Immature natural killer cell (primary cell): ENCODE data around the gene ITGA2. TPM values are rescaled to one million over a fixed set of nuclear protein-coding genes. Genes with fewer than 3 reads are reported as not detected.
"Not testable (repeated sequence)": the region's sequence is repeated elsewhere in the genome, so short reads cannot be mapped to it uniquely, and the experiment has no call there.

Experiments used
- DNase-seq, 3 donors: peaks; one replicate each; pipeline ENCODE4 v3.0.0; 2022; ENCODE audit warnings: mixed read lengths in 1 of 3
- H3K27ac Mint-ChIP-seq, 6 donors: one replicate each; pipeline ENCODE4 v1.8.0; 2020; ENCODE audit warnings: mixed read lengths in 6 of 6, mild to moderate bottlenecking in 5 of 6, inconsistent platforms in 4 of 6, moderate library complexity in 3 of 6
- H3K27me3 Mint-ChIP-seq, 3 donors: one replicate each; pipeline ENCODE4 v1.8.0; 2020 to 2021; ENCODE audit warnings: low read depth in 3 of 3, mild to moderate bottlenecking in 3 of 3, mixed read lengths in 3 of 3, moderate library complexity in 3 of 3, inconsistent platforms in 1 of 3
- H3K36me3 Mint-ChIP-seq, 3 donors: one replicate each; pipeline ENCODE4 v1.8.0; 2020; ENCODE audit warnings: mixed read lengths in 3 of 3, inconsistent platforms in 2 of 3, mild to moderate bottlenecking in 2 of 3
- H3K4me1 Mint-ChIP-seq, 2 donors: one replicate each; pipeline ENCODE4 v1.8.0; 2020; ENCODE audit warnings: inconsistent platforms in 2 of 2, mild to moderate bottlenecking in 2 of 2, mixed read lengths in 2 of 2, moderate library complexity in 1 of 2
- H3K4me3 Mint-ChIP-seq, 5 donors: one replicate each; pipeline ENCODE4 v1.8.0; 2020; ENCODE audit warnings: mild to moderate bottlenecking in 5 of 5, mixed read lengths in 5 of 5, inconsistent platforms in 3 of 5, moderate library complexity in 3 of 5
- H3K9me3 Mint-ChIP-seq, 6 donors: one replicate each; pipeline ENCODE4 v1.8.0; 2020; ENCODE audit warnings: mild to moderate bottlenecking in 6 of 6, mixed read lengths in 6 of 6, inconsistent platforms in 4 of 6, moderate library complexity in 3 of 6
- polyA plus RNA-seq, 3 donors: library from polyadenylated mRNA; unstranded; fragments of 300-500 nt; fragmentation: Illumina TruSeq; gene quantifications; one replicate each; pipeline ENCODE4 v1.2.3, GENCODE V29; 2021

The ITGA2 gene
- polyA plus RNA-seq, 3 donors from 2014 or later = not detected

DNA sequence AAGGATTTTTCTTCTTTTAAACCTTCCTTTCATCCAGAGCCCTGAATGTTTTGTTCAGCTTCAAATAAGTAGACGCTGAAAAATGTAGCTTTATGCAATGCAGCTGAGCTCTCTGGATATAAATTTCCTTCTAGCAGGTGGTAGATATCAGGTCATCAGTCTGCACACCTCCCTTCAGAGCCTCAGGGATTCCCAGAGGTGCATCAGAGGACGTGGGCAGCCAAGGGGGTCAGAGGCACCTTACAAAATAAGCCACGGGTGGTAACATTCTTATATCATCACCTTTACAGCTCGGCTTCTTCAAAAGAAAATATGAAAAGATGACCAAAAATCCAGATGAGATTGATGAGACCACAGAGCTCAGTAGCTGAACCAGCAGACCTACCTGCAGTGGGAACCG lies 101.1 kb downstream of the ITGA2 start:
- Mint-ChIP-seq H3K36me3 (no peaks in the 10 kb centered on the region), H3K27ac (no peak overlapping the region), H3K4me3 (no peak overlapping the region), H3K4me1 (no peaks in the 10 kb centered on the region), H3K27me3 (peaks cover 0 to 4% (median 2%) of the 10 kb centered on the region in 3 donors), H3K9me3 (no peaks in the 10 kb centered on the region)
- DNase-seq = no peak

DNA sequence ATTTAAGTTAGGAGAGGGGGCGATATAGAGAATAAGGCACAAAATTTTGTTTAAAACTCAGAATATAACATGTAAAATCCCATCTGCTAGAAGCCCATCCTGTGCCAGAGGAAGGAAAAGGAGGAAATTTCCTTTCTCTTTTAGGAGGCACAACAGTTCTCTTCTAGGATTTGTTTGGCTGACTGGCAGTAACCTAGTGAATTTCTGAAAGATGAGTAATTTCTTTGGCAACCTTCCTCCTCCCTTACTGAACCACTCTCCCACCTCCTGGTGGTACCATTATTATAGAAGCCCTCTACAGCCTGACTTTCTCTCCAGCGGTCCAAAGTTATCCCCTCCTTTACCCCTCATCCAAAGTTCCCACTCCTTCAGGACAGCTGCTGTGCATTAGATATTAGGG lies 102.1 kb downstream of the ITGA2 start:
- no peak overlapping the region for H3K4me3 Mint-ChIP-seq
- H3K27ac Mint-ChIP-seq = peak overlapping the region in 1 of 6 donors; percentile 37
- H3K9me3 Mint-ChIP-seq = no peaks in the 10 kb centered on the region
- peaks cover 0 to 4% (median 2%) of the 10 kb centered on the region in 3 donors for H3K27me3 Mint-ChIP-seq
- H3K36me3 Mint-ChIP-seq = peaks cover 0 to 2% (median 0%) of the 10 kb centered on the region in 3 donors
- no peak for DNase-seq
- no peaks in the 10 kb centered on the region for H3K4me1 Mint-ChIP-seq

DNA sequence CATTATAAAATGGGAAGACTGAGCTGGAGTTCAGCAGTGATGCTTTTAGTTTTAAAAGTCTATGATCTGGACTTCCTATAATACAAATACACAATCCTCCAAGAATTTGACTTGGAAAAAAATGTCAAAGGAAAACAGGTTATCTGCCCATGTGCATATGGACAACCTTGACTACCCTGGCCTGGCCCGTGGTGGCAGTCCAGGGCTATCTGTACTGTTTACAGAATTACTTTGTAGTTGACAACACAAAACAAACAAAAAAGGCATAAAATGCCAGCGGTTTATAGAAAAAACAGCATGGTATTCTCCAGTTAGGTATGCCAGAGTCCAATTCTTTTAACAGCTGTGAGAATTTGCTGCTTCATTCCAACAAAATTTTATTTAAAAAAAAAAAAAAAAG lies 103.1 kb downstream of the ITGA2 start:
- H3K4me3 Mint-ChIP-seq = no peak overlapping the region
- H3K27me3 Mint-ChIP-seq = peaks cover 0 to 2% (median 0%) of the 10 kb centered on the region in 3 donors
- H3K9me3 Mint-ChIP-seq = no peaks in the 10 kb centered on the region
- DNase-seq = no peak
- H3K36me3 Mint-ChIP-seq = peaks cover 0 to 3% (median 0%) of the 10 kb centered on the region in 3 donors
- no peaks in the 10 kb centered on the region for H3K4me1 Mint-ChIP-seq
- H3K27ac Mint-ChIP-seq = no peak overlapping the region

DNA sequence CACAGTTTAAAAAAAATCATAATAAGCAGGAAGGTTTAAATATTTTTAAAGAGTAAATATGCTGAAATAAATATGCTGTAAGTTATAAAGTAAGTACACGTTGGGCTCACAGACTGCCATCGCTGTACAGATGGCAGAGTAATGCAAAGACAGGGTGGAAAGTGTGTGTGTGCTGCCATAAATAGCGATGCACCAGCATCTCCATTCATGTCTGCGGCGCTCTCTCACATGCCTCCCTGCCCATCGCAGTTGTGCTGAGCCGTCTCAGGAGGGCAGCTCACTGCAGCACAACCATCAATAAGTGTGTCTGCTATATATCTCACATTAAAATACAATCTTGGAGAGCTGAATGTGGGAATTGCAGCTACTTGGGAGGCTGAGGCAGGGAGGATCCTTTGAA lies 106.1 kb downstream of the ITGA2 start:
- H3K9me3 Mint-ChIP-seq = no peaks in the 10 kb centered on the region
- no peak overlapping the region for H3K27ac Mint-ChIP-seq
- no peak for DNase-seq
- no peaks in the 10 kb centered on the region for H3K27me3 Mint-ChIP-seq
- H3K36me3 Mint-ChIP-seq = peaks cover 15 to 29% (median 17%) of the 10 kb centered on the region in 3 donors
- no peak overlapping the region for H3K4me3 Mint-ChIP-seq
- no peaks in the 10 kb centered on the region for H3K4me1 Mint-ChIP-seq

DNA sequence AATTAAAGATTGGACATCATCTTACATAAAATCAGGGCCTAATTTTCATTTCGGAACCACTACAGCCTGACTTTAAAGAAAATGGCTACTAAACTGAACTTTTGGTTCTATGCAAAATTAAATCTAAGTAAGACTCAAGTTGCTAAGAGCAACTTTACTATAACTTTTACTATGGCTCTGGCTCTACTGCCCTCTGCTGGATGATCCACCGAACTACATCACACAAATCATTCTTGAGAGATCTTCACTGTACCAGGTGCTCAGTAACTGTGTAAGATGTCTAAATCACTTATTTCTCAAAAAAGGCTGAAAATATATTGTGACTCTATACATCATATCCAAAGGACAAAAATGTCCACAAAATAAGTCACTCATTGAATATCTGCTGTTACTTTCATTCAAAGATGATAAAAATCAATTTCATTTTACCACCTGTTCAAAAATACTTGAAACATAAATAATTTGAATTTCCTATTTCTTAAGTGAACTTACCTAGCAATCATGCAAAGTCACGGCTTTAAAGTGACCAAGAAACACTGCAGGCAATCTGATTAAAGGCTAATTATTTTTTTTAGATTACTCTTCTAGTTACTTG lies 106.9 kb downstream of the ITGA2 start:
- Mint-ChIP-seq H3K36me3 (peaks cover 15 to 32% (median 17%) of the 10 kb centered on the region in 3 donors), H3K9me3 (no peaks in the 10 kb centered on the region), H3K4me1 (no peaks in the 10 kb centered on the region), H3K27ac (no peak overlapping the region), H3K27me3 (no peaks in the 10 kb centered on the region), H3K4me3 (no peak overlapping the region)
- peak; percentile 41 to 48 (median 43) for DNase-seq

DNA sequence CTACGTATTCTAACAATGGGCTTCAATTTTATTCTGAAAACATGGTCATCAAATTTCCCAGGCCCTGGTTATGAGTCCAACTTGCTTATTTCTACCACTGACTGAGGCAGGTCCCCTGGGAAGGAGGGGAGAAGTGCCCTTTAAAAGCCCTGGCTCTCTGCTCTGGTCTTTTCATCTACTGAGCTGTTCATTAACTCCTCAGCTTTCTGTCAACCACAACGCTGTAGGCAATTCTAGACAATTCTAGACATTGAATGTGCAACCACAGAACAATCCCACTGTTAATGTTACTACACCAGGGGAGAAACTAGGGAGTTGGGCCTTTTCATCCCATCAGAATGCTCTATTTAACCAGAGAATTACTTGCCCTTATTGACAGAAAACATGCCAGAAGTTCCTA lies 110.4 kb downstream of the ITGA2 start:
- Mint-ChIP-seq H3K36me3 (peaks cover 22 to 41% (median 24%) of the 10 kb centered on the region in 3 donors), H3K9me3 (no peaks in the 10 kb centered on the region), H3K4me3 (no peak overlapping the region), H3K27ac (no peak overlapping the region), H3K27me3 (no peaks in the 10 kb centered on the region), H3K4me1 (no peaks in the 10 kb centered on the region)
- no peak for DNase-seq

DNA sequence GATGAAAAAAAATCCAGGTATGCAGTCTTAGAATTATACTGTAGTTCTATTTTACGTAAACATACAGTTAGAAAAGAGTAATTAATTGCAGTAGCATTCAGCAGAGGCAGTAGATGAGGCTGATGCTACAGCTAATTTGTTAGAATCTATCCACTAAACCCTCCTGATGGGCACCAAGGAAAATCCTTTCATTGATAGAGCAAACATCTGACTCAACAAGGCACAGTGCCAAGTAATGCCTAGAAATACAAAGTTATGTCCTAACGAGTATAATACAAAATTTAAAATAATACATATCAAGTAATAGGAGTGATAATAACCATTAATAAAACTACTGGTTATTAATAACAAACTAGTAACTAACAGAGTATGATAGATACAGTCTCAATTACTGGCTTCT lies 111.5 kb downstream of the ITGA2 start:
- peaks cover 22 to 43% (median 24%) of the 10 kb centered on the region in 3 donors for H3K36me3 Mint-ChIP-seq
- no peak overlapping the region for H3K4me3 Mint-ChIP-seq
- H3K27ac Mint-ChIP-seq = no peak overlapping the region
- DNase-seq = no peak
- no peaks in the 10 kb centered on the region for H3K27me3 Mint-ChIP-seq
- no peaks in the 10 kb centered on the region for H3K9me3 Mint-ChIP-seq
- peaks cover 3 to 8% of the 10 kb centered on the region in 2 donors for H3K4me1 Mint-ChIP-seq

DNA sequence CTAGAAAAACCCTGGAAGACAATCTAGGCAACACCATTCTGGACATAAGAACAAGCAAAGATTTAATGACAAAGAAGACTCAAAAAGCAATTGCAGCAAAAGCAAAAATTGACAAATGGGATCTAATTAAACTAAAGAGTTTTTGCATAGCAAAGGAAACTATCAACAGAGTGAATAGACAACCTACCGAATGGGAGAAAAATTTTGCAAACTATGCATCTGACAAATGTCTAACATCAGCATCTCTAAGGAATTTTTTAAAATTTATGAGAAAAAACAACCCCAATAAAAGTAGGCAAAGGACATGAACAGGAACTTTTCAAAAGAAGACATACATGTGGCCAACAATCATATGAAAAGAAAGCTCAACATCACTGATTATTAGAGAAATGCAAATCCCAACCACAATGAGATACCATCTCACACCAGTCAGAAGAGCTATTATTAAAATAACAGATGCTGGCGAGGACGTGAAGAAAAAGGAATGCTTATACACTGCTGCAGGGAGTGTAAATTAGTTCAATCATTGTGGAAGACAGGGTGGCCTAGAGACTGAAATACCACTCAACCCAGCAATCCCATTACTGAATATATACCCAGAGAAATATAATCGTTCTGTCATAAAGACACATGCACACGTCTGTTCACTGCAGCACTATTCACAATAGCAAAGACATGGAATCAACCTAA lies 116.6 kb downstream of the ITGA2 start:
- peaks cover 7 to 22% (median 7%) of the 10 kb centered on the region in 3 donors for H3K36me3 Mint-ChIP-seq
- H3K27me3 Mint-ChIP-seq = peaks cover 0 to 1% (median 0%) of the 10 kb centered on the region in 3 donors
- DNase-seq = no peak
- H3K4me3 Mint-ChIP-seq = no peak overlapping the region
- H3K4me1 Mint-ChIP-seq = peaks cover 25 to 54% of the 10 kb centered on the region in 2 donors
- H3K27ac Mint-ChIP-seq = no peak overlapping the region
- H3K9me3 Mint-ChIP-seq = no peaks in the 10 kb centered on the region

DNA sequence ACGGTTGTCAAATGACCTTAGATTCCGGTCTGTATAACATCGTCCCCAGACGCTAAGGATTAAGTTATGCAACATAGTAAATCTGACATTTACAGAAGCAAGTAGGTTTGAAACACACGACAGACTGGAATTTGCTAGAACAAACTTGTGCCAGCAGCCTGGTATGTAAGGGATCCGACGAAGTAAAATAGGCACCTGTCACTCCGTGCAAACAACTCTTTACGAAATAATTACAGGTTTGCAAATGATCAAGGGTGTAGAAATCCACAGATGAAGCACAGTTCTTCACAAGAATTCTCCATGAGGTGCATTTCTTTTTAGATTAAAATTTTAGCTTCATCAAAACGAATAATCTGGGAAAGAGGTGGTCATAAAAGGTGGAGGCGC lies 119.9 kb downstream of the ITGA2 start:
- peaks cover 0 to 1% (median 0%) of the 10 kb centered on the region in 3 donors for H3K27me3 Mint-ChIP-seq
- no peak for DNase-seq
- H3K36me3 Mint-ChIP-seq = peaks cover 0 to 11% (median 0%) of the 10 kb centered on the region in 3 donors
- H3K9me3 Mint-ChIP-seq = no peaks in the 10 kb centered on the region
- peak overlapping the region; percentile 77 to 95 (median 88) for H3K27ac Mint-ChIP-seq
- H3K4me1 Mint-ChIP-seq = peaks cover 27 to 55% of the 10 kb centered on the region in 2 donors
- peak overlapping the region; percentile 90 to 97 (median 95) for H3K4me3 Mint-ChIP-seq

DNA sequence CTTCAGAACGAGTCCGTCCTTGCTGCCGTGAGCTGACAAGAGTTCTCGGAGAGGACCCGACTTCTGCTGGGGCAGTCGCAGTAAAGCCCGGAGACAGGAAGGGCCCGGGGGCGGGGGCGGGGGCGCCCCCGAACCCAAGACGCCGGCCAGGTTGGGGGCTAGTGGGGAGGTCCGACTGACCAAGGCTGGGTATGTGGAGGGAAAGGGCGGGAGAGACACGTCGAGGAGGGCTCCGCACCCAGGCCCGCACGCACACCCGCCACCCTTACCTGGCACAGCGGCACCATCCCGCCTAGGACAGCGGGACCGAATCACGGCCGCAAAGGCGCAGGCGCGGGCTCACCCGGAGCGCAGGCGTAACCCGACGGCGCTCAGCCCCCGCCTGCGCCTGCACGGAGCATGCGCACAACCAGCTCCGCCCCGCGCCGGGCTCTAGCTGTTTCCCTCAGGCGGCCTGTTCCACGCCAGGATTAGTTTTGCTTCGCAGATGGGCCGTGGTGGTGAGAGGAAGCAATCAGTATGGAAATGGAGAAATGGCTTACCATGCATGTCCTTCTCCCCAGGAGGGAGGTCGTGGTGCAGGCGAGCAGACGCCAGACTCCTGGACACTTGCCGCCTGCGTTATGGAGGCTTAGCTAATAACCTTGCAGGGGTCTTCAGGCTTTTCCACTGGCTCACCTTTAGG lies 120.4 kb downstream of the ITGA2 start, which contains the start of gene MOCS2:
Gene MOCS2 (minus strand): TSS at position 315 of the 685 bp plus-strand sequence. CDS start 2,583 bp downstream, outside the sequence.
- Mint-ChIP-seq H3K27me3 (peaks cover 0 to 1% (median 0%) of the 10 kb centered on the region in 3 donors), H3K4me3 (peak within 1 kb of the TSS; percentile 90 to 97 (median 95)), H3K36me3 (peaks cover 0 to 11% (median 0%) of the 10 kb centered on the region in 3 donors), H3K4me1 (peaks cover 27 to 55% of the 10 kb centered on the region in 2 donors), H3K9me3 (no peaks in the 10 kb centered on the region), H3K27ac (peak within 1 kb of the TSS; percentile 77 to 95 (median 91))
- peak; percentile 88 to 91 (median 91) for DNase-seq

DNA sequence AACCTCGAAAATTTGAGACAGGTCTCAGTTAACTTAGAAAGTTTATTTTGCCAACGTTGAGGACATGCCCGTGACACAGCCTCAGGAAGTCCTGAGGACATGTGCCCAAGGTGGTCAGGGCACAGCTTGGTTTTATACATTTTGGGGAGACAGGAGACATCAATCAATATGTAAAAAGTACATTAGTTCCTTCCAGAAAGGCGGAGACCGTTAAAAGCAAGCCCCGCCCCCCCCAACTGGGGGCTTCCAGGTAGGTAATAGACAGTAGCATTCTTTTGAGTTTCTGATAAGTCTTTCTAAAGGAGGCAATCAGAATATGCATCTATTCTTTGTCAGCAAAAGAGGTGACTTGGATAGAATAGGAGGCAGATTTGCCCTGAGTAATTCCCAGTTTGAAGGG lies 121.0 kb downstream of the ITGA2 start:
- Mint-ChIP-seq H3K27ac (peak overlapping the region; percentile 77 to 95 (median 91)), H3K9me3 (no peaks in the 10 kb centered on the region), H3K36me3 (peaks cover 0 to 14% (median 0%) of the 10 kb centered on the region in 3 donors), H3K27me3 (peaks cover 0 to 1% (median 0%) of the 10 kb centered on the region in 3 donors), H3K4me1 (peaks cover 27 to 51% of the 10 kb centered on the region in 2 donors), H3K4me3 (peak overlapping the region; percentile 90 to 97 (median 95))
- no peak for DNase-seq

DNA sequence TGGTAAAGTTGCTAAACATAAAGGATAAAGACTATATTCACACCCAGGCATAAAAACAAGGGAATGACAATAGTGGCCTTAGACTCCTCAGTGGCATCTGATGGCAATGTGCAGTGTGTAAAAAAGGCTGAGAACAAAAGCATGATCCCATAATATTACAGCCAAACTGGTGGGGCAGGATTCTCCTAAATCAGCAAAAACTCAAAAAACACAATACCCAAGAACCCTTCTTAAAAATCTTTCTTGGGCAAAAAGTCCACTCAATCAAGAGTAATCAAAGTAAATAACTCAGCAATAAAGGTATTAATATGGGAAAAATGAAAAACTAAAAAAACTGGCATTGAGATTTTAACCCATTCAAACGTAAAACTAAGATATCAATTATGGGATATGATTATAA lies 122.0 kb downstream of the ITGA2 start:
- H3K27ac Mint-ChIP-seq = no peak overlapping the region
- no peaks in the 10 kb centered on the region for H3K9me3 Mint-ChIP-seq
- peaks cover 23 to 42% of the 10 kb centered on the region in 2 donors for H3K4me1 Mint-ChIP-seq
- no peak for DNase-seq
- H3K4me3 Mint-ChIP-seq = peak overlapping the region in 4 of 5 donors; percentile 3 to 97 (median 94)
- H3K27me3 Mint-ChIP-seq = peaks cover 0 to 1% (median 0%) of the 10 kb centered on the region in 3 donors
- peaks cover 0 to 9% (median 0%) of the 10 kb centered on the region in 3 donors for H3K36me3 Mint-ChIP-seq

DNA sequence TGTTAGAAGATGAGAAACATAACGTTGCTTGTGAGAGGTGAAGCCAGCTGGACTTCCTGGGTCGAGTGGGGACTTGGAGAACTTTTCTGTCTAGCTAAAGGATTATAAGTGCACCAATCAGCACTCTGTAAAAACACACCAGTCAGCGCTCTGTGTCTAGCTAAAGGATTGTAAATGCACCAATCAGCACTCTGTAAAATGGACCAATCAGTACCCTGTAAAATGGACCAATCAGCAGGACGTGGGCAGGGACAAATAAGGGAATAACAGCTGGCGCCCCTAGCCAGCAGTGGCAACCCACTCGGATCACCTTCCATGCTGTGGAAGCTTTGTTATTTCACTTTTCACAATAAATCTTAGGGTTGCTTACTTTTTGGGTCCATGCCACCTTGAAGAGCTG lies 123.2 kb downstream of the ITGA2 start:
- H3K4me1 Mint-ChIP-seq = peaks cover 21 to 31% of the 10 kb centered on the region in 2 donors
- H3K9me3 Mint-ChIP-seq, H3K27me3 Mint-ChIP-seq, H3K36me3 Mint-ChIP-seq, DNase-seq, H3K4me3 Mint-ChIP-seq, H3K27ac Mint-ChIP-seq: not testable (repeated sequence)

DNA sequence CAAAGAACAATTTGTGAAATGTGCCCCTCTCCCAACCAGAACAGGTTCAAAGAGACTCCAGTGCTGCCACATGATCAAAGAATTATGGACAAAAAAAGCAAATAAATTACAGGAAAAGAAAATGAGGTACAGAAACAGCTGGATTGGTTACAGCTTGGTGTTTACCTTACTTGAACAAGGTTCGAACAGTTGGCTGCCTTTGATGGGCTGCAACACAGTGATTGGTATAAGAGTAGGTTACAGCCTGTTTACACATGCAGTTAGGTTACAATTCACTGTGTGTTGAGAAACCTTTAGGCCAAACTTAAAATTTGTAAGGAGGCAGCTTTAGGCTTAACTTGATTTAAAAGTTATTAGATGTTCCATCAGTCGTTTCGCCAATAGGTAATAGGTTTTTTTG lies 123.8 kb downstream of the ITGA2 start:
- H3K36me3 Mint-ChIP-seq = peaks cover 0 to 3% (median 0%) of the 10 kb centered on the region in 3 donors
- no peak for DNase-seq
- peaks cover 0 to 3% (median 0%) of the 10 kb centered on the region in 3 donors for H3K27me3 Mint-ChIP-seq
- peaks cover 21 to 25% of the 10 kb centered on the region in 2 donors for H3K4me1 Mint-ChIP-seq
- no peak overlapping the region for H3K27ac Mint-ChIP-seq
- no peak overlapping the region for H3K4me3 Mint-ChIP-seq
- H3K9me3 Mint-ChIP-seq = no peaks in the 10 kb centered on the region
